Uterus (tissue), 2 donors: ENCODE measurements around the gene SIK2.

ENCODE experiments used
- POLR2A ChIP-seq, 2 donors: fragments of 450-650 bp; IDR thresholded peaks; one replicate each; pipeline ENCODE4 v1.6.1; 2016; ENCODE audit warnings: antibody characterized with exemption in 2 of 2, mild to moderate bottlenecking in 1 of 2, moderate library complexity in 1 of 2
- TF ChIP-seq, protein P1 (sequence below), 4 experiments: fragments of 200-600 bp in 2 of 4; fragments of 450-650 bp in 2 of 4; sonication (generic) in 2 of 4; IDR thresholded peaks; one replicate each; pipeline ENCODE4 v1.5.1; 2016 to 2019; ENCODE audit warnings: antibody characterized with exemption in 4 of 4, mild to moderate bottlenecking in 2 of 4, moderate library complexity in 1 of 4

GRCh38 chr11:111779118-111779517 lies 176.9 kb downstream of the SIK2 start:
- TF ChIP-seq, protein P1, sequence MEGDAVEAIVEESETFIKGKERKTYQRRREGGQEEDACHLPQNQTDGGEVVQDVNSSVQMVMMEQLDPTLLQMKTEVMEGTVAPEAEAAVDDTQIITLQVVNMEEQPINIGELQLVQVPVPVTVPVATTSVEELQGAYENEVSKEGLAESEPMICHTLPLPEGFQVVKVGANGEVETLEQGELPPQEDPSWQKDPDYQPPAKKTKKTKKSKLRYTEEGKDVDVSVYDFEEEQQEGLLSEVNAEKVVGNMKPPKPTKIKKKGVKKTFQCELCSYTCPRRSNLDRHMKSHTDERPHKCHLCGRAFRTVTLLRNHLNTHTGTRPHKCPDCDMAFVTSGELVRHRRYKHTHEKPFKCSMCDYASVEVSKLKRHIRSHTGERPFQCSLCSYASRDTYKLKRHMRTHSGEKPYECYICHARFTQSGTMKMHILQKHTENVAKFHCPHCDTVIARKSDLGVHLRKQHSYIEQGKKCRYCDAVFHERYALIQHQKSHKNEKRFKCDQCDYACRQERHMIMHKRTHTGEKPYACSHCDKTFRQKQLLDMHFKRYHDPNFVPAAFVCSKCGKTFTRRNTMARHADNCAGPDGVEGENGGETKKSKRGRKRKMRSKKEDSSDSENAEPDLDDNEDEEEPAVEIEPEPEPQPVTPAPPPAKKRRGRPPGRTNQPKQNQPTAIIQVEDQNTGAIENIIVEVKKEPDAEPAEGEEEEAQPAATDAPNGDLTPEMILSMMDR (IDR thresholded peaks at IDR 0.05) = no peak
- TF ChIP-seq POLR2A (IDR thresholded peaks at IDR 0.05) = no peak
